Stomach (tissue), 9 donors: ENCODE measurements around the gene C1orf226. TPM values are rescaled to one million over a fixed set of nuclear protein-coding genes. Genes with fewer than 3 reads are reported as not detected.

Experiments
- DNase-seq, 2 donors: peaks; one replicate each; pipeline versions ENCODE4 v3.0.0 to v3.0.0-alpha.2; 2013 to 2019
- H3K27ac ChIP-seq, 5 donors: fragments of 200-600 bp in 4 of 5; sonication (generic) in 4 of 5; one replicate each; pipeline ENCODE4 v1.5.1; 2013 to 2019; ENCODE audit warnings: mild to moderate bottlenecking in 1 of 5, moderate library complexity in 1 of 5
- H3K27me3 ChIP-seq, 3 donors: fragments of 200-600 bp; sonication (generic); one replicate each; pipeline ENCODE4 v1.5.1; 2017 to 2019; ENCODE audit warnings: mixed run types in 1 of 3
- H3K36me3 ChIP-seq, 4 donors: fragments of 200-600 bp; sonication (generic); 1 replicate in 3 of 4; 2 replicates in 1 of 4; pipeline ENCODE4 v1.5.1; 2016 to 2019
- H3K4me1 ChIP-seq, 4 donors: fragments of 200-600 bp; sonication (generic); one replicate each; pipeline ENCODE4 v1.5.1; 2016 to 2019
- H3K4me3 ChIP-seq, 4 donors: fragments of 200-600 bp; sonication (generic) in 3 of 4; one replicate each; pipeline ENCODE4 v1.5.1; 2016 to 2019; ENCODE audit warnings: mild to moderate bottlenecking in 1 of 4
- H3K9me3 ChIP-seq, 4 donors: fragments of 200-600 bp; sonication (generic); one replicate each; pipeline ENCODE4 v1.5.1; 2016 to 2019
- CTCF ChIP-seq, 7 experiments: fragments of 450-650 bp in 4 of 7; fragments of 200-600 bp in 3 of 7; sonication (generic) in 3 of 7; IDR thresholded peaks; one replicate each; pipeline ENCODE4 v1.5.1; 2016 to 2019; ENCODE audit warnings: antibody characterized with exemption in 7 of 7, control low read depth in 2 of 7, mild to moderate bottlenecking in 1 of 7
- EP300 ChIP-seq: sonication (generic); formaldehyde crosslinking; IDR thresholded peaks from one replicate; pipeline ENCODE4 v1.6.1; 2017; ENCODE audit warnings: antibody characterized with exemption
- POLR2A ChIP-seq, 4 donors: fragments of 450-650 bp; IDR thresholded peaks; one replicate each; pipeline ENCODE4 v1.6.1; 2016; ENCODE audit warnings: antibody characterized with exemption in 4 of 4, control low read depth in 2 of 4, mild to moderate bottlenecking in 1 of 4, moderate library complexity in 1 of 4
- POLR2AphosphoS5 ChIP-seq, 3 donors: sonication (generic); formaldehyde crosslinking; IDR thresholded peaks; one replicate each; pipeline ENCODE4 v1.6.1; 2016; ENCODE audit warnings: antibody characterized with exemption in 3 of 3
- WGBS, 5 donors: extraction: QIAGEN DNeasy Blood & Tissue Kit in 3 of 5; methylation state at CpG; one replicate each; pipeline versions ENCODE4 v1.1.5 to v1.1.7; 2013 to 2018; 5-methylcytosine and 5-hydroxymethylcytosine counted together
- intact Hi-C: fragments of 100-400 bp; cut with DNase I; formaldehyde crosslinking; loops from one replicate; pipeline ENCODE4 v1.15.1; 2023; ENCODE audit warnings: low total_unique reads
- polyA plus RNA-seq, 3 donors: library from polyadenylated mRNA; stranded (reverse); fragments of 200-250 nt; gene quantifications; one replicate each; pipeline ENCODE4 v1.2.3, GENCODE V29; 2013
- total RNA-seq, 5 donors: library from RNA; depleted of rRNA; stranded (reverse); fragments of >200 nt; gene quantifications; one replicate each; pipeline versions ENCODE4 v1.1.0 to v1.2.3, GENCODE V29; 2014 to 2016
- donor health status: healthy with polysubstance abuse.
- donor health status: Bipolar disorder and iron deficiency.
- donor health status: healthy.

The C1orf226 gene
- total and polyA plus RNA-seq, 8 donors: 2.4 to 14.0 (median 4.0) TPM

GRCh38 chr1:162369571-162369970, 12.0 kb upstream of the C1orf226 start:
- peaks cover 6 to 36% (median 30%) of the 10 kb centered on the region in 4 donors for H3K36me3 ChIP-seq
- no peak for DNase-seq
- no peak overlapping the region for H3K27ac ChIP-seq
- H3K27me3 ChIP-seq: no peaks in the 10 kb centered on the region
- TF ChIP-seq CTCF (IDR thresholded peaks at IDR 0.05): no peak
- no peak for TF ChIP-seq EP300
- TF ChIP-seq POLR2AphosphoS5 (IDR thresholded peaks at IDR 0.05): no peak
- no peak for TF ChIP-seq POLR2A (IDR thresholded peaks at IDR 0.05)
- no peaks in the 10 kb centered on the region for H3K9me3 ChIP-seq
- H3K4me3 ChIP-seq: no peak overlapping the region
- WGBS, 5 donors: 89 to 93% (median 92%) methylated on average over 7 of the region's 7 CpGs
- H3K4me1 ChIP-seq: peaks cover 0 to 12% (median 8%) of the 10 kb centered on the region in 4 donors
- intact Hi-C loops: no loop called here

DNA sequence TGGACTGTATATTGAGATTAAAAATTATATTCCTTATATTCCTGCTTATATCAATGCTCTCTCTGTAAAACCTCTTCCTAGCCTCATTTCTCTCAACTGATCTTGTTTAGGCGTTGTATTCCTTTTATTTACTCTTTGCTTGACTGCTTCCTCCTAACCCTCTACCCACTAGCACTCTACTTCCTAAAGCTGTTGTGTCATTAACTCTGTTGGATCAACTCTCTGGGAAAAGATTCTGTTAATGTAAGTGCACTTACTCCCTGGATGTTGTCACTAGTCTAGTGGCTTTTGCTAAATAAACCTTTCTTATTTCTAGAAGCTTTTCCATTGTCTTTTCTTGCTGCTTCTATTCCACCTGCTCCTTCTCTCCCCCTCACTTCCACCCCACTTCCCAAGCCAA, 11.4 kb upstream of the C1orf226 start:
- no peak for DNase-seq
- Histone ChIP-seq H3K27me3 (no peaks in the 10 kb centered on the region), H3K9me3 (no peaks in the 10 kb centered on the region), H3K27ac (no peak overlapping the region), H3K36me3 (peaks cover 6 to 38% (median 30%) of the 10 kb centered on the region in 4 donors), H3K4me3 (no peak overlapping the region), H3K4me1 (peaks cover 0 to 12% (median 8%) of the 10 kb centered on the region in 4 donors)
- TF ChIP-seq CTCF (IDR thresholded peaks at IDR 0.05) (no peak), POLR2A (IDR thresholded peaks at IDR 0.05) (no peak), POLR2AphosphoS5 (IDR thresholded peaks at IDR 0.05) (no peak), EP300 (no peak)
- 82 to 90% (median 90%) methylated on average over 1 of the region's 1 CpG for WGBS, 5 donors
- intact Hi-C loops: no loop called here

- H3K27me3 ChIP-seq: no peaks in the 10 kb centered on the region
- no peak for DNase-seq
- peaks cover 6 to 37% (median 29%) of the 10 kb centered on the region in 4 donors for H3K36me3 ChIP-seq
- no peak overlapping the region for H3K27ac ChIP-seq
- WGBS, 5 donors: 94 to 98% (median 97%) methylated on average over 3 of the region's 3 CpGs
- no peaks in the 10 kb centered on the region for H3K9me3 ChIP-seq
- H3K4me3 ChIP-seq: no peak overlapping the region
- intact Hi-C loops: no loop called here
- peaks cover 0 to 12% (median 8%) of the 10 kb centered on the region in 4 donors for H3K4me1 ChIP-seq
- no peak for TF ChIP-seq POLR2AphosphoS5 (IDR thresholded peaks at IDR 0.05)
- TF ChIP-seq EP300: no peak
- TF ChIP-seq POLR2A (IDR thresholded peaks at IDR 0.05): no peak
- TF ChIP-seq CTCF (IDR thresholded peaks at IDR 0.05): no peak
Measured at GRCh38 chr1:162370721-162371120, 10.8 kb upstream of the C1orf226 start.

DNA sequence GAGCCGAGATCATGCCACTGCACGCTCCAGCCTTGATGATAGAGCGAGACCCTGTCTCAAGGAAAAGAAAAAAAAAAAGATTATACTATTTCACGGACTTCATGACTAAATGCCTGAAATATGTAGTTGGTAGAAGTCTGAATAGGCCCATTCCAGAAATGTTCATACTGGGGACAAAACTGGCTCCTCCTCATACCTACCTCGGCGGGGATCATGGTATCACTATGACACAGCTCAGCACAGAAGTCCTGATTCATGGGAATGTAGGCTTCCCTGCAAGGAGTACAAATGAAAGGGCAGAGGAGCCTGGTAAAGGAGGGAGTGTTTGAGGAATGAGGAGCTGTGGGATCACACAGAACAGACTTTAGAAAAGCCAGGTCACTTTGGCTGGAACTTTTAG, 9.9 kb upstream of the C1orf226 start:
- peaks cover 0 to 12% (median 8%) of the 10 kb centered on the region in 4 donors for H3K4me1 ChIP-seq

More for the DNA sequence above, 9.9 kb upstream of the C1orf226 start:
- no peaks in the 10 kb centered on the region for H3K27me3 ChIP-seq
- TF ChIP-seq EP300: no peak
- no peak for TF ChIP-seq CTCF (IDR thresholded peaks at IDR 0.05)
- TF ChIP-seq POLR2AphosphoS5 (IDR thresholded peaks at IDR 0.05): no peak
- WGBS, 5 donors: 86 to 92% (median 90%) methylated on average over 6 of the region's 6 CpGs
- intact Hi-C loops: no loop called here
- DNase-seq: no peak
- H3K27ac ChIP-seq: no peak overlapping the region
- no peak overlapping the region for H3K4me3 ChIP-seq
- H3K9me3 ChIP-seq: no peaks in the 10 kb centered on the region
- H3K36me3 ChIP-seq: peaks cover 6 to 37% (median 25%) of the 10 kb centered on the region in 4 donors
